H1 (cell line): ENCODE measurements around the gene LMX1B. TPM values are rescaled to one million over a fixed set of nuclear protein-coding genes. Genes with fewer than 3 reads are reported as not detected.

Experiments
- CHD1 ChIP-seq: IDR thresholded peaks from 2 replicates; pipeline ENCODE4 v1.6.1; 2012; ENCODE audit warnings: low read depth, low read length, improper control_type of control experiment
- CTCF ChIP-seq, 3 experiments: IDR thresholded peaks; 1 replicate in 2 of 3; 2 replicates in 1 of 3; pipeline versions ENCODE4 v1.5.1 to v1.6.1; 2011; ENCODE audit warnings: low read length in 3 of 3, mild to moderate bottlenecking in 3 of 3, inconsistent platforms in 2 of 3, low read depth in 1 of 3, moderate library complexity in 1 of 3; ENCODE audit not compliant: insufficient read depth in 1 of 3; ENCODE audit errors: control extremely low read depth in 1 of 3
- EP300 ChIP-seq, 2 experiments: IDR thresholded peaks; 1 replicate in 1 of 2; 2 replicates in 1 of 2; pipeline ENCODE4 v1.6.1; 2011 to 2012; ENCODE audit warnings: low read depth in 2 of 2, low read length in 2 of 2, mild to moderate bottlenecking in 2 of 2, borderline replicate concordance in 1 of 2, inconsistent platforms in 1 of 2, moderate library complexity in 1 of 2
- polyA plus RNA-seq, 7 experiments: library from polyadenylated mRNA; depleted of rRNA in 3 of 7; stranded (reverse) in 5 of 7; unstranded in 2 of 7; fragments of >200 nt in 5 of 7; fragments of 200-250 nt in 2 of 7; gene quantifications; 1 replicate in 5 of 7; 2 replicates in 1 of 7; 4 replicates in 1 of 7; pipeline versions ENCODE4 v1.2.1 to v1.2.3, GENCODE V29; 2011 to 2013; ENCODE audit warnings: missing spikeins in 2 of 7, mixed read lengths in 2 of 7
- total RNA-seq: library from RNA; stranded (reverse); fragmentation: NEBNext Ultra II Directional; extraction: Animal tissue kit (Norgen Biotek cat#: 25700); gene quantifications from 2 replicates; pipeline ENCODE4 v1.2.1, GENCODE V29; 2021

The LMX1B gene
- total and polyA plus RNA-seq, 2 of the 8 experiments (the other 6 are each of a cell fraction or from before 2014, with no cell fraction given) = 0.09 to 0.37 TPM

- TF ChIP-seq CTCF (IDR thresholded peaks at IDR 0.05; ENCODE audit: control extremely low read depth in 1 of 3, insufficient read depth in 1 of 3, low read depth in 1 of 3, low read length in 3 of 3) (no peak), CHD1 (no peak), EP300 (IDR thresholded peaks at IDR 0.05; ENCODE audit: borderline replicate concordance in 1 of 2, low read depth in 2 of 2, low read length in 2 of 2) (no peak)
These were observed 63.7 kb downstream of the LMX1B start (continued) for GRCh38 chr9:126677188-126678084.
